Left renal pelvis (tissue), 4 donors: ENCODE results near the gene PRKAG1. TPM values are rescaled to one million over a fixed set of nuclear protein-coding genes. Genes with fewer than 3 reads are reported as not detected.

Source experiments
- DNase-seq, 4 donors: peaks; one replicate each; pipeline ENCODE4 v3.0.0-alpha.2; 2013; ENCODE audit warnings: low read depth in 4 of 4, low spot score in 3 of 4
- polyA plus RNA-seq, 4 donors: library from polyadenylated mRNA; unstranded; fragments of 120-200 nt; gene quantifications; one replicate each; pipeline ENCODE4 v1.2.1, GENCODE V29; 2013; ENCODE audit not compliant: insufficient read length in 4 of 4

PRKAG1 gene
- polyA plus RNA-seq, 4 donors: 59.6 to 82.0 (median 78.1) TPM

DNA sequence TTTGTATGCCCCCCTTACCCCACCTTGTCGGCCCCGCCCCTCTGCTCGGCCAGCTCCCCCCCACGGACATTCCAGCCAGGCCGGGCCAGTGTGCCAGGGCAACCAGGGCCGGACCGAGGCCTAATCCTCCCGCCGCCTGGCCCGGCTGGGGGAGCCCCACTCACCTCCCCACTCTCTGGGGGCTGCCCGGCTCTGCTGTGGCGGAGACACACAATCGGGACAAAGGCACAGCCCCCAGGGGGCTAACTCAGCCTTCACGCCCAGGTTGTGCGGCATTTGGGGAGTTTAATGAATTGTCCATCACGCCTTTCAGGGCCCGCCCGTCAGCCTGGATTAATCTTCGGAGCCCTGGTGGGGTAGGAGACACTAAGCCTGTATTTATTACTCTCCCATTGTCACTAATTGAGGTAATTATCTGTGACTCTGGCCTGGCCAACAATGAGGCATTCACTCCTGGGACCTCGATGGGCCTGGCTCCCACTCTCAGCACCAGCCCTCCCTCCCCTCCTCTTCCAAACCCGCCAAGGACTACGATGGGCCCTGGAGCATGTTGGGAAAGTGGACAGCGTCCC is 31.8 kb downstream of the PRKAG1 start:
- no peak for DNase-seq

DNA sequence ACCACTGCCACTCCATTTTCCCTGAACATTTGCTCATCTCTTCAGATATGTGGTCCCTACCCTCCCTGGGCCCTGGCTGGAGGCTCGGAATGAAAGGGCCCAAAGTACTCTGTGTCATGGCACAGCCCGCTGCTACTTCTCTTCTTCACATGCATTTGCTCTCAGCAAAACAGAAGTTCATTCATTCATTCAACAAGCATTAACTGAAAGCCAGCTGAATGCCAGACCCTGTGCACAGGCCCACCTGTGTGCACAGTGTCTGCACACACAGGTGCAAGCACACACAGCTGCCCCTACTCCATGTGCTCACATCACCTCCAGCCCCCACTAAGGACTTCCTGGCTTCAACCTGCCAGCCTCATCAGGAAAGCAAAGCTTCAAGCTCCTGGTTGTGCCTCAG is 32.7 kb downstream of the PRKAG1 start:
- no peak for DNase-seq

GRCh38 chr12:48985475-48985897 is 33.1 kb downstream of the PRKAG1 start:
- DNase-seq: no peak

- no peak for DNase-seq
Measured at GRCh38 chr12:48982397-48983080, 36.0 kb downstream of the PRKAG1 start.

DNA sequence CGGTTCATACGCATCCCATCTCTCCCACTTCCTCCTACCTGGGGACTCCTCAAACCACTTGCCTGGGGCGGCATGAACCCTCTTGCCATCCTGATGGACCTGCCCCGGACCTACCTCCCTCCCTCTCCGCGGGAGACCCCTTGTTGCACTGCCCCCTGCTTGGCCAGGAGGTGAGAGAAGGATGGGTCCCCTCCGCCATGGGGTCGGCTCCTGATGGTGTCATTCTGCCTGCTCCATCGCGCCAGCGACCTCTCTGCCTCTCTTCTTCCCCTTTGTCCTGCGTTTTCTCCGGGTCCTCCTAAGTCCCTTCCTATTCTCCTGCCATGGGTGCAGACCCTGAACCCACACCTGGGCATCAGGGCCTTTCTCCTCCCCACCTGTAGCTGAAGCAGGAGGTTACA is 36.8 kb downstream of the PRKAG1 start:
- DNase-seq: no peak

GRCh38 chr12:48980953-48981756 is 37.4 kb downstream of the PRKAG1 start:
- no peak for DNase-seq

DNA sequence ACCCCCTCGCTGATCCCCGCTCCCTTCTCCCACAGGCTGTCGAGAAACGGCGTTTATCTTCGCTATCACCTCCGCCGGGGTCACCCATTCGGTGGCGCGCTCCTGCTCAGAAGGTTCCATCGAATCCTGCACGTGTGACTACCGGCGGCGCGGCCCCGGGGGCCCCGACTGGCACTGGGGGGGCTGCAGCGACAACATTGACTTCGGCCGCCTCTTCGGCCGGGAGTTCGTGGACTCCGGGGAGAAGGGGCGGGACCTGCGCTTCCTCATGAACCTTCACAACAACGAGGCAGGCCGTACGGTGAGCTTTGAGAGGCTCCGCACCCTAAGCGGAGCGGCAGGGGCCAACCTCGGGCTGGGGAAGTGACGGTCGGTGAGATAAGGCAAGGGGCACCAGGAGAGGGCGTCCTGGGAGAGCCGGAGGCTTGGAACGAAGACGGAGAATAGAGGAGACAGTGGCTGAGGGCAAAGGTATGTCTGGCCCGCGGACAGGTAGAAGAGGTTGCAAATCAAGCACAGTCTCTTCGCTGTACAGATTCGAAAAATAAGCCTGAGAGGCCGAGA is 38.1 kb downstream of the PRKAG1 start:
- DNase-seq: no peak

GRCh38 chr12:48979602-48980388 is 38.8 kb downstream of the PRKAG1 start:
- DNase-seq: no peak

- DNase-seq: no peak
Measured at GRCh38 chr12:48978741-48979601, 39.6 kb downstream of the PRKAG1 start.

DNA sequence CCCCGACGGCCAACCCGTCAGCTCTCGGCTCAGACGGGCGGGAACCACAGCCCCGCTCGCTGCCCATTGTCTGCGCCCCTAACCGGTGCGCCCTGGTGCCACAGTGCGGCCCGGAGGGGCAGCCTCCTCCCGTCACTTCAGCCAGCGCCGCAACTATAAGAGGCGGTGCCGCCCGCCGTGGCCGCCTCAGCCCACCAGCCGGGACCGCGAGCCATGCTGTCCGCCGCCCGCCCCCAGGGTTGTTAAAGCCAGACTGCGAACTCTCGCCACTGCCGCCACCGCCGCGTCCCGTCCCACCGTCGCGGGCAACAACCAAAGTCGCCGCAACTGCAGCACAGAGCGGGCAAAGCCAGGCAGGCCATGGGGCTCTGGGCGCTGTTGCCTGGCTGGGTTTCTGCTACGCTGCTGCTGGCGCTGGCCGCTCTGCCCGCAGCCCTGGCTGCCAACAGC is 40.3 kb downstream of the PRKAG1 start, which contains the start of gene WNT1:
Gene WNT1 (plus strand): TSS at position 32 of the 450 bp plus-strand sequence. CDS start 329 bp downstream, at position 361.
- no peak for DNase-seq

- no peak for DNase-seq
Measured at GRCh38 chr12:48977290-48978281, 41.0 kb downstream of the PRKAG1 start.

DNA sequence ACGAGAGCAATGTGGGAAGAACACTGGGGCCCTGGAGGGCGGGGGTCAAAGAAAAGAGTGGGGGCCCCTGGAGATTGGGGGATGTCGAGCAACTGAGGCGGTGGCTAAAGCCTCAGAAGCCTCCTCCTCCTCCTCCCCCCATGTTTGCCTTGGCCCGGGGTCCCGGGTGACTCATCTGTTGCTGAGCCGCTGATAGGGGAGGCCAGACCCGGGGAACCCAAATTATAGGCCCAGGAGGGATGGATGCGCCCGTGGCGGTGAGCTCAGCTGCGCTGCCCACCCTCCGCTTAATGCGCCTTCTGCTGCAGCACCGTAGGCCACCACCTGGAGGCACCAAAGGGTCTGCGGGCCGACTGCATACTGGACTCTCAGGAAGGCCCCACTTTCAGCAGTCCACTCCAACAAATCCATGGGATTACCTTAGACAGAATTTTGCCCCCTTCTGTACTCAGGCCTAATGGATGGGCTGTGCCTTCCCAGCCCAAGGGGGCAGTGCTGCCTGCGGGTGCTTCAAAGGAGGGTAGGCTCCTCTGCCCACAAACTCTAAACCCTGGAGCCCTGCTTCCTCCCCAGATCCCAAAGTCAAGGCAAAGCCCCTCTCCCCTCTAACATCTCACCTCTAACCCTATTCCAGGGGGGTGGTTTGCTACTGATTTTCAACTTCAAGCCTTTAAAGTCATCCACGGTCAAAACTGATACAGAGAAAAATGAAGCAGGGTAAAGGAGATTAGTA is 44.5 kb downstream of the PRKAG1 start:
- DNase-seq: no peak

- DNase-seq: no peak
Measured at GRCh38 chr12:48973531-48973930, 45.0 kb downstream of the PRKAG1 start.

DNA sequence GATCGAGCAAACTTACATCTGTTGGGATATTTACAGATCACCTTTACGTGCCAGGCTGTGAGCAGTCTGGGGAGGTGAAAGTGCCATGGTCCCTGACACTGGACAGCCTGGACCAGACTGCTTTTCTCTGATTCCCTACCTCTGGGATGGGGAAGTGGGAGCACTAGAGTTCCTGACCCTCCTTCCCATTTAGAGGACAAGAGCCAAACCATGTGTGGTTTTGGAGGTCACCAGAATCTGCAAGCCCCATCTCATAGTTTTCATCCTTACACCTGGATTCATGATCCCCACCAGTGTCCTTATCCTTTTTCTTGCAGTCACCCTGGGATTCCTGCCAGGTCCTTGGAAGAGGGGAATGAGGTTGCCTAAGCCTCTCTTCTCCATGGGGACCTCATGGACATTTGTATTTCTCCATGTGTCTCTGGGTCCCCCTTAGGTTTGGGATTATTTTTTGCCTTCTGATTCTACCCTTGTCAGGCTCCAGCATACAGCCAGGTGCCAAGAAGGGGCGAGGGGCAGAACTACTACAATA is 45.6 kb downstream of the PRKAG1 start:
- DNase-seq: no peak

DNA sequence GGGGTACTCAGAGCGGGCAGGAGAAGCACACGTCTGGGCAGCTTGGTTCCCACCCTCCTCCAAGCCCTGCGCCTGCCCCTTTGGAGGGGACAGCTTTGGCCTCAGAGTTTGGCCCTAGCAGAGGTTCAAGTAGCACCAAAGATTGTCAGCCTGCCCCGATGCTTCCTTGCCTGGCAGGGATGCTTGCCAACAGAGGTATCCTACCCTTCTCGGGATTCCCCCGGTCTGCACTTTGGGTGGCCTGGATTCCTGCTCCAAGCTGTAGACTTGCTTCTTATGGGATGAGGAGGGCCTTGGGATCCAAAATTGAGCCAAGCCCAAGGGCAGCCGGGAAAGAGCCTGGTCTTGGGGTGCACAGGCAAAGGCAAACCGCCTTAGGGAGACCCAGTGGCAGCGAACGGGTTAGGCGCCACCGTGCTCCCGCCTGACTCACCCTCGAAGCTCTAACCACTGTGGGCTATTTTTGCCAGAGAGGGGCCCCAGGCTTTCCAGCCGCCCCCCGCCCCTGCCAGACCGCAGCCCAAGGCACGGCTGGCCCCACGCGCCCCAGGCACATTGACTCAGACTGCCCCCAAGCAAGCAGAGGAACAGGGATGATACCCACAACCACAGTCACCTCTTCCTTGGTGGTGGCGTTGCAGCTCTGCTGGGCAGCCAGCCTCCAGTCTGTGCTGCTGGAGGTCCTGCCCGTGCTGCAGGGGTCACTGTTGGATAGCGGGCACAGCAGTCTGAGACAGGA is 46.2 kb downstream of the PRKAG1 start:
- no peak for DNase-seq

- no peak for DNase-seq
Measured at GRCh38 chr12:48970702-48971334, 47.8 kb downstream of the PRKAG1 start.
